H1 (cell line): ENCODE measurements around the gene ZC3HAV1. TPM values are rescaled to one million over a fixed set of nuclear protein-coding genes. Genes with fewer than 3 reads are reported as not detected.

ENCODE experiments used
- ASH2L ChIP-seq: fragments of 200-600, 300-600 bp; sonication (generic); IDR thresholded peaks from one replicate; pipeline ENCODE4 v1.7.1; 2017; ENCODE audit warnings: low read length
- POLR2AphosphoS5 ChIP-seq: IDR thresholded peaks from 2 replicates; pipeline ENCODE4 v1.6.1; 2011; ENCODE audit warnings: low read depth, low read length
- polyA plus RNA-seq, 7 experiments: library from polyadenylated mRNA; depleted of rRNA in 3 of 7; stranded (reverse) in 5 of 7; unstranded in 2 of 7; fragments of >200 nt in 5 of 7; fragments of 200-250 nt in 2 of 7; gene quantifications; 1 replicate in 5 of 7; 2 replicates in 1 of 7; 4 replicates in 1 of 7; pipeline versions ENCODE4 v1.2.1 to v1.2.3, GENCODE V29; 2011 to 2013; ENCODE audit warnings: missing spikeins in 2 of 7, mixed read lengths in 2 of 7
- total RNA-seq: library from RNA; stranded (reverse); fragmentation: NEBNext Ultra II Directional; extraction: Animal tissue kit (Norgen Biotek cat#: 25700); gene quantifications from 2 replicates; pipeline ENCODE4 v1.2.1, GENCODE V29; 2021

Gene ZC3HAV1
- total and polyA plus RNA-seq, 2 of the 8 experiments (the other 6 are each of a cell fraction or from before 2014, with no cell fraction given): 22.5 to 43.4 TPM

GRCh38 chr7:139029353-139029752, 80.2 kb downstream of the ZC3HAV1 start (continued):
- TF ChIP-seq ASH2L (no peak), POLR2AphosphoS5 (no peak)
